Ramos (cell line): ENCODE measurements around the gene PPM1M.

Experiments
- in situ Hi-C: fragments of 300-500 bp; cut with MboI; formaldehyde crosslinking; loops from one replicate; pipeline ENCODE4 v1.14.3; 2022; ENCODE audit warnings: low sequenced_read_pairs; ENCODE audit not compliant: unreplicated experiment

Gene PPM1M, protein sequence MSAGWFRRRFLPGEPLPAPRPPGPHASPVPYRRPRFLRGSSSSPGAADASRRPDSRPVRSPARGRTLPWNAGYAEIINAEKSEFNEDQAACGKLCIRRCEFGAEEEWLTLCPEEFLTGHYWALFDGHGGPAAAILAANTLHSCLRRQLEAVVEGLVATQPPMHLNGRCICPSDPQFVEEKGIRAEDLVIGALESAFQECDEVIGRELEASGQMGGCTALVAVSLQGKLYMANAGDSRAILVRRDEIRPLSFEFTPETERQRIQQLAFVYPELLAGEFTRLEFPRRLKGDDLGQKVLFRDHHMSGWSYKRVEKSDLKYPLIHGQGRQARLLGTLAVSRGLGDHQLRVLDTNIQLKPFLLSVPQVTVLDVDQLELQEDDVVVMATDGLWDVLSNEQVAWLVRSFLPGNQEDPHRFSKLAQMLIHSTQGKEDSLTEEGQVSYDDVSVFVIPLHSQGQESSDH

DNA sequence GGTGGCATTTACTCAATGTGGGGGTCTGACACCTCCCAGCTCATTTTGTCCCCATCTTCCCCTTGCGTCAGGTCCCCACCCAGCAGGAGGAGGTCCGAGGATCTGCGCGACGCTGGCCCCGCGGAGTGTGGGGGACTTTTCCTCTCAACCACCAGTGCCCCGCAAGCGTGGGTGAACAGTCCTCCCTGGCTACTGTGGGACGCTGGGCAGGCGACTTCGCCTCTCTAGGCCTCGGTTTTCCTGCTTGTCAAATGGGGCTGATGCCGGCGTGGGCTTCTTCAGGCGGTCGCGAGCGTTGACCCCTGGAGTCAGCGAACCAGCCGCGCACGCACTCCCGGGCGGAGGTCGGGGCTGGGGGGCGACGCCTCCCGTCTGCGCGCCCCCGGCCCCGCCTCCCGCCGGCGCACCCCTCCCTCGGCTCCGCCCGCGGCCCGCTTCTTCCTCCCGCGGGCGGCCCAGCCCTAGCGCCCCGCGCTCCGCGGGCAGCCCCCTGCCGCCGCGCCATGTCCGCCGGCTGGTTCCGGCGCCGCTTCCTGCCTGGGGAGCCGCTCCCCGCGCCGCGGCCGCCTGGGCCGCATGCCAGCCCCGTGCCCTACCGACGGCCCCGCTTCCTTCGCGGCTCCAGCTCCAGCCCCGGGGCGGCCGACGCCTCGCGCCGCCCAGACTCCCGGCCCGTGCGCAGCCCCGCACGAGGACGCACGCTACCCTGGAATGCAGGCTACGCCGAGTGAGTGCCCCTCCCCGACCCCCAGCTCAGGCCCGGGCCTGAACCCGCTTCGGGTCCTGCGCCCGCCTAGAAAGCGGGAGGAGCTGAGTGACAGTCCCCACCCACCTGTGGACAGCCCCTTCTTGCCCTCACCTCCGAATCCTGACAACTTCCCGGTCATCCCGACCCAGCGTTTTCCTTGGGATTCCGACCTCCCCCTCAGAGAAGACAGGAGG is at the start of gene PPM1M:
TSS of gene PPM1M (plus strand) at position 438 of the 942 bp plus-strand sequence. CDS start at position 504, 66 bp downstream.
- in situ Hi-C loops, result loop anchor here (25.0 kb wide), 1 partner anchor 917 kb away; the partner anchor contains the start of gene PRKCD

DNA sequence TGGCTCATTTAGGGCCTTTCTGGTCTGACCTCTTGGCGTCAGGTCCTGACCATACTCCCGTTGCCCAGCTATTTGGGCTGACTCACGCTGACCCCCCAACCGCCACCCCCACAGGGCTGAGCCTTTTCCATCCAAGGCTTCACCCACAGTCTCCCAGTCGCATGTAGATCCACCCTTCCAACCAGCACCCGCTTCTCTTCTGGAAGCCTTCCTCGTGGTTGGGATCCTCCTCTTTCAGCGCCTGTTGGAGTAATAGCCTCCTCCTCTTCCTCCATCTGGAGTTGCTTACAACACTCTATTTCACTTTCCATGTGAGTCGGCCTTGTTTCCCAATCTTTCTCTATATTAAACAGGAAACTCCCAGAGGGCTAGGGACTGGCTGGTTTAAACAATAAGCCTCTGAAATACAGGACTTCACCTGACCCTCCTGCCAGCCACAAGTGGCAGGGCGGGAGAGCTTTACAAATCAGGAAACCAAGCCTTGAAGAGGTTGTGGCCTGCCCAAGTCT is 49.7 kb upstream of the PPM1M start:
- in situ Hi-C loops, result no loop called here

DNA sequence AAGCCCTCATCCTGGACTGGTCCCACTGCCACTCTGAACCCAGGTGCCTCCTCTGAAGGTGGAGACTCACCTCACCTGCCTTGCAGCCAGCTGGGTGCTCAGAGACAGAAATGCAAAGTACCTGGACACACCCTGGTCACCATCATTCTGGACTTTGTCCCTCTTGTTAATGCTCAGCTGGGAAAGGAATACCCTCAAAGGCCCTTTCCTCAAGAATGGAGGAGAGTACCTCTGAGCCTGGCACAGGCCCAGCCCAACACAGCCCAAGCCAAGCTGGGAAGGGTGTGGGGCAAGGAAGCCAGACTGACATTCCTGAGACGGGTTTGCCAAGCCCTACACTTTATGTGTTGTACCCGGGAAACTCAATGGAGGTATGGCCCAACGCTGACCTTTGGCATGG is 48.6 kb upstream of the PPM1M start:
- in situ Hi-C loops, result no loop called here

DNA sequence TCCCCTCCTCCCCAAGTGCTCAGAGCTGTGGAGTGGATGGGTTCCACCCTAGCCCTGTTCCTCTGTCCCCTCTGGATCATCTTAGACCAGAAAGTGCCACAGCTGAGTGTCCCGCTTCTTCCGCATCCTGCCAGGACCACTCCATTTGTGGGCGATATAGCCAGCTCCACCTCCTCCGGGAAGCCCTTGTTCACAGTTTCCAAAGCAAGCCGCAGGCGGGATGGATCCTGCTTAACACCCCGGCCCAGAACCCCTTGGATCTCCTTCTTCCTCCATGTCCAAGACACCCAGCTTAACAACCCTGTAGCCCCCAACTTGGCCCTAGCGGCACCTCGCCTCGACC is 48.1 kb upstream of the PPM1M start:
- in situ Hi-C loops, result no loop called here

DNA sequence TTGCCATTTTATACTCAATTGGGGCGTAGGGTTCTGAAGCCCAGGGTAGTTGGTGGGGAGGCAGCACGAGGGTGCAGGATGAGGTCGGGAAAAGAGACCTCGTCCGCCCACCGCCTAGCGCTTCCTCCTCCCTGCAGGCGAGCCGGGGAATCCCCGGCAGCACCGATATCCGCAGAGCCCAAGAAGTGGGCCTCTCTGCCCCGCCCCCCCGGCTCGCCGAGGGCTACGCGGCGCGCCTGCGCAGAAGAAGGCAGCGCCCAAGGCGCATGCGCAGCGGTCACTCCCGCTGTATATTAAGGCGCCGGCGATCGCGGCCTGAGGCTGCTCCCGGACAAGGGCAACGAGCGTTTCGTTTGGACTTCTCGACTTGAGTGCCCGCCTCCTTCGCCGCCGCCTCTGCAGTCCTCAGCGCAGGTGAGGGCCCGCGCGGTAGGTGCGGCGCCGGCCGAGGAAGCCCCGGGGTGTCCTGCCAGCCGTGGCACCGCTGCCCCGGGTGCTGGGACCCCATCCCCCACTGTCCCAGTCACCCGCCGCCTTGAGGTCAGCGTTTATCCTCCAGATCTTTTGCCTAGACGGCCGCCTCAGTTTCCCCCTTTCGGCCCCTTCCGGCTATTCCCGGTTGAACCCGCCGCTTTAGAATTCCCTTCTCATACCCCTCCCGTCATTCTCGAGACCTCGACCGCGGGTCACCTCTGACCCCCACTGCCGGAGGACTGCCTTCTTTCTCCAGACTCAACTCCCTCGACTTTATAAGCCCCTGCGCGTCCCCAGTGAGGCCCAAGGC is 47.5 kb upstream of the PPM1M start, which contains the start of gene ALAS1:
TSS of gene ALAS1 (plus strand) at position 319 of the 784 bp plus-strand sequence. CDS start 1,082 bp downstream, outside the sequence.
- in situ Hi-C loops, result no loop called here

DNA sequence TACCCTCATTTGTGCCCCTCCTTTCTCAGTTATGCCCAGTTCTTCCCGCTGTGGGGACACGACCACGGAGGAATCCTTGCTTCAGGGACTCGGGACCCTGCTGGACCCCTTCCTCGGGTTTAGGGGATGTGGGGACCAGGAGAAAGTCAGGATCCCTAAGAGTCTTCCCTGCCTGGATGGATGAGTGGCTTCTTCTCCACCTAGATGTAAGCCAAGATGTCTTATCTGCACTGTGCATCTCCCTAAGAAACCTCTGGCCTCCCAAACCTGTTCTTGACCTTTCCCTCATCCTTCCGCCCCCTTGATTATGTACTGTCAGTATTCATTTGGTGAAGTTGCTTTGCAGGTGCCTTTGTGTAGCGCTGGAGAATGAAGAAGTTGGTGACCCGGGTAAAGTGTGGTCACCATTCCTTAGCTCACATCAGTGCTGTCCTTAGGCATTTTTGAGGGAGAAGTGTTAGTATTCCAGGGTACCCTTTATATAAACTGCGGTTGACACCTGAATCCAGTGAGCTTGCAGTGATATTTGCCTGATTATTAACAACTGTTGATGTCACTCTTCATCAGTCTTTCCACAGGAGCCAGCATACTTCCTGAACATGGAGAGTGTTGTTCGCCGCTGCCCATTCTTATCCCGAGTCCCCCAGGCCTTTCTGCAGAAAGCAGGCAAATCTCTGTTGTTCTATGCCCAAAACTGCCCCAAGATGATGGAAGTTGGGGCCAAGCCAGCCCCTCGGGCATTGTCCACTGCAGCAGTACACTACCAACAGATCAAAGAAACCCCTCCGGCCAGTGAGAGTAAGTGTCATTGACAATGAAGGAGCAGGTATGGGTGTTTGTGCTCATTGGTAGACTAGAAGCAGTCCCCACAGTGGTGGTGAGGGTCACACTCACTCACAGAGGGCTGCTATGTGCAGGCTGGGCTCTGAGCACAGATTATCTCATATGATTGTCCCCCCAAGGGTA is 46.6 kb upstream of the PPM1M start:
- in situ Hi-C loops, result no loop called here

DNA sequence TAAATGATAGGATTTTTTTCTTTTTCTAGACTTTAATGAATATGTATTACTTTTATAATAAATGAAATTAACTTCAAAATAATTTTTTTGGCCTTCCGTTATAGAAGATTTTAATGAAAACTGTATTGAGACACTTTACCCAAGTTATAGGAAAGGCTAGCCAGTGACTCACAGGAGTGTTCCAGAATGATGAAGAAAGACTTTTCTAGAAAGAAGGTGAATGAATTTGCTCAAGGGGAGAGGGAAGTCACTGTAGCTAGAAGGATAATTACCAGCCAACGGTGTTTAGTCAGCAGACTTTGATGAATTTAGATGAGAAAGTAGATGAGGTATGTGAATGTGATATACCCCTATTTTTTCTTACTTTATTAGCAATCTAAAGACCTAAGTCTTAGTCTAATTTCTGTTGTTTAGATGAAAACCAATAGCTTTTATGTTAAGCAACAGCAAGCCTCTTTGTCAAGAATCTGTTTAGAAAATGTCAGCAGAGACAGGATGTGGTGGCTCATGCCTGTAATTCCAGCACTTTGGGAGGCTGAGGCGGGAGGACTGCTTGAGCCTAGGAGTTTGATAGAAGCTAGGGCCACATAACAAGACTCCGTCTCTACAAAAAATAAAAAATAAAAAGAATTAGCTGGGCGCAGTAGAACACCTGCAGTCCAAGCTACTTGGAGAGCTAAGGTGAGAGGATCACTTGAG is 44.4 kb upstream of the PPM1M start:
- in situ Hi-C loops, result no loop called here

DNA sequence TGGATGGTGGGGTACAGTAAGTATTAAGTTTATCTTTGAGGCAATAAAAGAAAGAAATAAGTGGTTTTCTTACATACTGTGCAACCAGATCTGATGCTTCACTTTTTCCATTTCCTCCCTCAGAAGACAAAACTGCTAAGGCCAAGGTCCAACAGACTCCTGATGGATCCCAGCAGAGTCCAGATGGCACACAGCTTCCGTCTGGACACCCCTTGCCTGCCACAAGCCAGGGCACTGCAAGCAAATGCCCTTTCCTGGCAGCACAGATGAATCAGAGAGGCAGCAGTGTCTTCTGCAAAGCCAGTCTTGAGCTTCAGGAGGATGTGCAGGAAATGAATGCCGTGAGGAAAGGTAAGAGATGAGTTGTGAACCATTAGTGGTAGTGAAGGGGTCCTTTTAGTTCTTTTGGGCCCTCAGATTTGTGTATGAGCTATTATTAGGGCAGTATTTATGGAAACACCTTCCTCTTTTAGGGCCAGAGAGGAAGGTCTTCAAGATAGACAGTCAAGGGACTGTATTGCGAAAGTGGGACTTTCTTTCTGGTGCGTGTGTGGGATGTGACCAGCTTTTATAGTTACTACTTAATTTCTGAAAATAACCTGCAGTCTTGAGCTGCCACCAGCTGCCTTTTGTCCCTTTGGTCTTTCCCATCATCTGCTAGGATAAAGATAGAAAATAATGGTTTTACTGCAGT is 43.0 kb upstream of the PPM1M start:
- in situ Hi-C loops, result no loop called here

DNA sequence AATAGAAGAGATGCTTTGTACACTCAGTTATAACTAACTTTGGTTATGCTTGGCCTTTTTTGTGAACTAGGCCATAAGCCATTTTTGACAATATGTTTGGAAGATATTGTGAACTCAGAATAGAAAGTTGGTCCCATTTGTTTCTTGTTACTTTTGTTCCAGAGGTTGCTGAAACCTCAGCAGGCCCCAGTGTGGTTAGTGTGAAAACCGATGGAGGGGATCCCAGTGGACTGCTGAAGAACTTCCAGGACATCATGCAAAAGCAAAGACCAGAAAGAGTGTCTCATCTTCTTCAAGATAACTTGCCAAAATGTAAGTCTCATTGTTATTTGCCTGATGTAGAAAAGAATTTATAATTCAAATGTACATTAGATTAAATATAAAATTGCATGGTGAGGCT is 41.9 kb upstream of the PPM1M start:
- in situ Hi-C loops, result no loop called here

DNA sequence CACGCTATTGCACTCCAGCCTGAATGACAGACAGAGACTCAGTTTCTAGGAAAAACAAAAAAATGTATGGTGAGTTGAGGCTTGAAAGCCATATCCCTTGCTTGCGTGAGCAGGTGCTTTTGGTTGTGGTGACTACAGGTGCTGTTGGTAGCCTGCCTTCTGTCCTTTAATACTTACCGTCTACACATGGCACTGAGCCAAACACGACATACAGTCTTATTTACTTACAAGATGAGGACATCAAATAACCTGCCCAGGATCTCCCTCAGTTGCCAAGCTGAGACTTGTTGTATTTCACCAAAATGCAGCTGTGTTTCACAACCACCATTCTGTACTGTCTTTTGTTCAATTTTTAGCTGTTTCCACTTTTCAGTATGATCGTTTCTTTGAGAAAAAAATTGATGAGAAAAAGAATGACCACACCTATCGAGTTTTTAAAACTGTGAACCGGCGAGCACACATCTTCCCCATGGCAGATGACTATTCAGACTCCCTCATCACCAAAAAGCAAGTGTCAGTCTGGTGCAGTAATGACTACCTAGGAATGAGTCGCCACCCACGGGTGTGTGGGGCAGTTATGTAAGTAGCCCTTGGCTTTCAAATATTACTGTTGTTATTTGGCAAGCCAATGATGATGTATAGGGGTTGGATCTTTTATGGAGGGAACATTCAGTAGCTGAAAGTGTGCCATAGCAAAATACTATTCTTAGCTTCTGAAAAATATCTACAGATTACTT is 41.1 kb upstream of the PPM1M start:
- in situ Hi-C loops, result no loop called here

DNA sequence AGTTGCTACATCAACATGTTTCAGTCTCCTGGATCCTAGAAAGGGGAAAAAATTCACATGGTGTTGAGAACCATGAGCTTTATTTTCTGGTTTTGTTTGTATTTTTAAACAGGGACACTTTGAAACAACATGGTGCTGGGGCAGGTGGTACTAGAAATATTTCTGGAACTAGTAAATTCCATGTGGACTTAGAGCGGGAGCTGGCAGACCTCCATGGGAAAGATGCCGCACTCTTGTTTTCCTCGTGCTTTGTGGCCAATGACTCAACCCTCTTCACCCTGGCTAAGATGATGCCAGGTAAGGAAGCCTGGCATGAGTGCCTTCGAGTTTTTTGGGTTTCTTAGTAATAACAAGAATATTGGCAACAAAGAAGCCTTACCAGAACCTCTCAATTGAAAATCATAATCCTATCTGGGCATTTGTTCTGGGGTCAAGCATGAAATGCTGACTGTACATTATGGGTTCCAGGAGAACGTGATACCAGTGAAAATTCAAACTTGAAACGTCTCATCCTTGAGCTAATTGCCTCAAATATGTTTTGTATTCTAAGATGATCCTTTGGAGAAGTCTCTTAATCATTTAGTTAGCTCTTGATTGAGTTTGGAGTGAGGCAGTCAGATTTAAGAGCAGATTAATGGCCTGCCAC is 39.7 kb upstream of the PPM1M start:
- in situ Hi-C loops, result no loop called here

DNA sequence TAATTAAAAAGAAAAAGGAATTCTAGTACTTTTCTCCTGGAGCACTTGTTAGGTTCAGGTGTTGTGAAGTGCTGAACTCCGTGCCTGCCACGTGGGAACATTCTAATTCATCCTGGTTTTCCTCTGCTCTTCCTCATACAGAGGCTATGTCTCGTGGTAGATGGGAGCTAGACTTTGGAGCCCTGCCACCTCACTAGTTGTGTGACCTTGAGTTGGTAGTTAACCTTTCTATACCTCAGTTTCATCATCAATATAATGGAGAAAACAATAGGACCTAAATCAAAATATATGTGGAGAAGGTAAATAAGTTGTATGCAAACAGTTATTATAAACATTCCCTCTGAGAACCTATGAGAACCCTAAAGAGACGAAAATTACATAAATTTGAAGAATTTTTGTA is 37.0 kb upstream of the PPM1M start:
- in situ Hi-C loops, result no loop called here

DNA sequence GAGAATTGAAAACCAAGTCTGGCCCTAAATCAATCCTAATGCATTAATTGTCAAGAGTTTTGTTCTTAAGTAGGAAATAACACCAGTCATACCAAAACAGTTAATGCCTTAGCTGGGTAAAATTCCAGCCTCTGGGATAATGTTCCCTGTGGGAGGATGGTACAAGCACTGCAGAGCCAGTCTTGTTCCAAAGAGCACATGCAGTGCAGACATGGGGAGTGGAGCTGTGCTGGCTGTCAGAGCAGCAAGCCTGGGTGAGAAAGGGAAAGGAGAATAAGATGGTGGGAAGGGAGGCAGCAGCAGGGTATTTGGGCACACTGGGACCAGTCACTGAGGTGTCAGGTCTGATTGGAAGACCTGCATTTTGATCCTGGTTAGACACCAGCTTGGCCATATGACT is 35.5 kb upstream of the PPM1M start:
- in situ Hi-C loops, result no loop called here

DNA sequence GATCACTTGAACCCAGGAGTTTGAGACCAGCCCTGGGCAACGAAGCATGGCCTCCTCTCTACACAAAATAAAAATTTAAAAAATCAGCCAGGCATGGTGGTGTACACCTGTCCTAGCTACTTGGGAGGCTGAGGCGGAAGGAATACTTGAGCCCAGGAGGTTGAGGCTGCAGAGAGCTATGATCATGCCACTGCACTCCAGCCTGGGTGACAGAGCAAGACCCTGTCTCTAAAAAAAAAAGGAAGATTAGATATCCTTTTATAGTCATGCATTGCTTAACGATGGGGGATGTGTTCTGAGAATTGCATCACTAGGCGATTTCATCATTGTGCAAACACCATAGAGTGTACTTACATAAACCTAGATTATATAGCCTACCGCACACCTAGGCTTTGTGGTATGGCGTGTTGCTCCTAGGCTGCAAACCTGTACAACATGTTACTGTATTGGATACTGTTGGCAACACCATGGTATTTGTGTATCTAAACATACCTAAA is 35.0 kb upstream of the PPM1M start:
- in situ Hi-C loops, result no loop called here

DNA sequence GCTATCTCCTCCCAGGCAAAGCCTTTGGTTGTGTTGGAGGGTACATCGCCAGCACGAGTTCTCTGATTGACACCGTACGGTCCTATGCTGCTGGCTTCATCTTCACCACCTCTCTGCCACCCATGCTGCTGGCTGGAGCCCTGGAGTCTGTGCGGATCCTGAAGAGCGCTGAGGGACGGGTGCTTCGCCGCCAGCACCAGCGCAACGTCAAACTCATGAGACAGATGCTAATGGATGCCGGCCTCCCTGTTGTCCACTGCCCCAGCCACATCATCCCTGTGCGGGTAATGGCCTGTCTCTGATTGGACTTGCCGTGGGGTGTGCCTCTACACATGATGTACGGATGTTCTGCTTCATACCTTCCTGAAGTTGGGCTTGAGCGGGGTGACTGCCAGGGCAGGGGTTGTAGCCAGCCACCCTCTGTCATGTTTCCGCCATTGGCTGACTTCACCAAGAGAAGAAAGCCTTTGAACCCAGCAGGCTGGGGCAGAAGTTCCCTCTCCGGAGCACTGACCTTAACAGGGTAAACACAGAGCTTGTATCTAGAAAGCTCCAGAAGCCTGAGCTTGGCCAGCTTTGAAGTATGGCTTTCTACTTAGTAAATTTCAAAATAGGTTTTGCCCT is 34.2 kb upstream of the PPM1M start:
- in situ Hi-C loops, result no loop called here

DNA sequence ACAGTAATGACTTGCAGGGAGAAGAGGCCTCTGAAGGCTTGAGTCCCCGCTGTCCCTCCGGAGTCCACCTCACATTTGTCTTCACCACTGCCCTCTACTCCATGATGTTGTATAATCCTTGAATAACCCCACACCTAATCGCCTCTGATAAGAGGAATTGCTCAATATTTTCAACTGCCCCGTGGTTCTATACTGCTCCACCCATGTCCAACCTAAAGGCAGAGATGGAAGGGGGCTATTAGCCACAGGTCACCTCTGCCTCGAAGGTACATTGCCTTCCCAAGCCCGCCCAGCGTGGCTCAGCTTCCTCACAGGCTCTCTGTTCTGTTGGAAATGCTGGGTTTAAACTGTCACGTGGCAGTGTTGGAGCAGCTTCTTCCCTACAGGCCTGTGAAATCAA is 32.6 kb upstream of the PPM1M start:
- in situ Hi-C loops, result no loop called here
